ENCODE measurements around the gene CHAF1A. TPM values are rescaled to one million over a fixed set of nuclear protein-coding genes. Genes with fewer than 3 reads are reported as not detected.

CHAF1A gene
- total RNA-seq, 3 donors from 2014 or later: 6.3 to 8.2 (median 7.9) TPM

- peaks cover 1 to 4% of the 10 kb centered on the region in 2 donors for H3K4me1 ChIP-seq
- no peaks in the 10 kb centered on the region for H3K36me3 ChIP-seq
- no peak for TF ChIP-seq CTCF (IDR thresholded peaks at IDR 0.05)
- no peak for TF ChIP-seq POLR2A (IDR thresholded peaks at IDR 0.05)
- no peak for TF ChIP-seq POLR2AphosphoS5 (IDR thresholded peaks at IDR 0.05)
- H3K9me3 ChIP-seq: no peaks in the 10 kb centered on the region
- intact Hi-C loops (cut with DNase I; ENCODE audit: low total_unique reads): no loop called here
- H3K27ac ChIP-seq: peak overlapping the region in 1 of 2 donors; percentile 26
- no peak overlapping the region for H3K4me3 ChIP-seq
- no peaks in the 10 kb centered on the region for H3K27me3 ChIP-seq
- DNase-seq (ENCODE audit: low spot score in 2 of 2): no peak
Observed at GRCh38 chr19:4396949-4397783, 5.3 kb upstream of the CHAF1A start.

GRCh38 chr19:4399812-4400134, 2.7 kb upstream of the CHAF1A start:
- Histone ChIP-seq H3K4me3 (peak overlapping the region; percentile 92 to 99 (median 94)), H3K27ac (peak overlapping the region; percentile 95), H3K9me3 (no peaks in the 10 kb centered on the region), H3K36me3 (no peaks in the 10 kb centered on the region), H3K27me3 (no peaks in the 10 kb centered on the region), H3K4me1 (peaks cover 8 to 13% of the 10 kb centered on the region in 2 donors)
- intact Hi-C loops (cut with DNase I; ENCODE audit: low total_unique reads): no loop called here
- TF ChIP-seq POLR2A (IDR thresholded peaks at IDR 0.05) (no peak), CTCF (IDR thresholded peaks at IDR 0.05) (no peak), POLR2AphosphoS5 (IDR thresholded peaks at IDR 0.05) (no peak)
- DNase-seq (ENCODE audit: low spot score in 2 of 2): no peak

DNA sequence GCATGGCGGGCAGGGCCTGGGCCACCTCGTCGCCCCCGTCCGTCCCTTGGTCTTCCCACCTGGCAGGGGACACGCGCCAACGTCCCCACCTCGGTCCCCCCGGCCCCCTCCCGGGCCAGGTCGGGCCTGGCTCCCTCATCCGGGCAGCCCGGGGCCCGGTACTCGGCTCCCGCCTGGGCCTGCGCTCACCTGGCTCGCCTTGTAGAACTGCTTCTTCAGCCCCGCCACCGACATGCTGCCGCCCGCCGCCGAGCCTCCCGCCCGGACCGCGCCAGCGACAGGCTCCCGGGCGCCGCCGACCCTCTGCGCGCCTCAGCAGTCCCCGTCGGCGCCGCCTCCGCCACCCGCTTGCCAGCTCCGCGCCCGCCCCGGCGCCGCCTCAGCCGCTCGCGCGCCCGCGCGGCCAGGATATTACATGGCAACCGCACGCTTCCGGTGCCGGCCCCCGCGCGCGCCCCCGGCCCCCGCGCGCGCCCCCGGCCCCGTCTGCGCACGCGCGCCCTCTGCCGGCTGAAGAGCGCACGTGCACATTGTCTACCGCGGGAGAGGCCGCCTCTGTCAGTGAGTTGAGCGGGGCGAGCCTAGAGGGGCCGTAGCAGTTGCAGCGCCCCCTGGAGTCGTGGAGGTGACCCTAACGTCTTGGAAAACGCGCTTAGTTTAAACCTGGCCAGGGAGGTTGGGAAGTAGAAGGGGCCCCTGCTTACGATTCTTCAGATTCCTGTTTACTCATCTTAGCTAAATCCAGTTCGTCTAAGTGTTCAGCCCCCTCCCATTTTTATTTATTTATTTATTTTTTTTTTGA, 2.1 kb upstream of the CHAF1A start, which contains the start of gene SH3GL1:
Gene SH3GL1, minus strand, starts transcription at position 413 of the 802 bp plus-strand sequence. Its CDS starts 179 bp downstream, at position 234.
- Histone ChIP-seq H3K4me1 (peaks cover 8 to 13% of the 10 kb centered on the region in 2 donors), H3K36me3 (no peaks in the 10 kb centered on the region), H3K27me3 (no peaks in the 10 kb centered on the region), H3K9me3 (no peaks in the 10 kb centered on the region), H3K27ac (peak within 1 kb of the TSS; percentile 95 to 97), H3K4me3 (peak within 1 kb of the TSS; percentile 92 to 99 (median 94))
- TF ChIP-seq CTCF (IDR thresholded peaks at IDR 0.05): peak; percentile 95 to 99 (median 98)
- TF ChIP-seq POLR2AphosphoS5 (IDR thresholded peaks at IDR 0.05): peak; percentile 70 to 79 (median 73)
- no peak for TF ChIP-seq POLR2A (IDR thresholded peaks at IDR 0.05)
- intact Hi-C loops (cut with DNase I; ENCODE audit: low total_unique reads): no loop called here
- DNase-seq (ENCODE audit: low spot score in 2 of 2): peak; percentile 92 to 95

- no peaks in the 10 kb centered on the region for H3K27me3 ChIP-seq
- no peaks in the 10 kb centered on the region for H3K9me3 ChIP-seq
- H3K36me3 ChIP-seq: no peaks in the 10 kb centered on the region
- H3K27ac ChIP-seq: peak overlapping the region; percentile 90 to 97
- peak overlapping the region; percentile 19 to 95 (median 89) for H3K4me3 ChIP-seq
- DNase-seq (ENCODE audit: low spot score in 2 of 2): no peak
- peaks cover 8 to 13% of the 10 kb centered on the region in 2 donors for H3K4me1 ChIP-seq
- intact Hi-C loops (cut with DNase I; ENCODE audit: low total_unique reads): no loop called here
- TF ChIP-seq POLR2A (IDR thresholded peaks at IDR 0.05) (no peak), POLR2AphosphoS5 (IDR thresholded peaks at IDR 0.05) (no peak), CTCF (IDR thresholded peaks at IDR 0.05) (no peak)
Observed at GRCh38 chr19:4401769-4402170, 670 bp upstream of the CHAF1A start.

Data from breast epithelium (tissue), 4 donors.